ENCODE measurements around the gene KLHL41.
A peak's percentile ranks its signal among the peaks of the same experiment; 100 is the strongest.
"Not testable (repeated sequence)": the region's sequence is repeated elsewhere in the genome, so short reads cannot be mapped to it uniquely, and the experiment has no call there.

KLHL41 gene

DNA sequence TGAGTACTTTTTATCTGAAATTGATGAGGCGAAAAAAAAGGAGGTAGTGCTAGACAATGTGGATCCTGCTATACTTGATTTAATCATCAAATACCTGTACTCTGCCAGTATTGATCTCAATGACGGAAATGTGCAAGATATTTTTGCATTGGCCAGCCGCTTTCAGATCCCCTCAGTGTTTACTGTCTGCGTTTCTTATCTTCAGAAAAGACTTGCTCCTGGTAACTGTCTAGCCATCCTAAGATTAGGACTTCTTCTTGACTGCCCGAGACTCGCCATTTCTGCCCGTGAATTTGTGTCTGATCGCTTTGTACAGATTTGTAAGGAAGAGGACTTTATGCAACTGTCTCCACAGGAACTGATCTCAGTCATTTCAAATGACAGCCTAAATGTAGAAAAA is 453 bp downstream of the KLHL41 start:
- DNase-seq (ENCODE audit: low read depth): no peak

DNA sequence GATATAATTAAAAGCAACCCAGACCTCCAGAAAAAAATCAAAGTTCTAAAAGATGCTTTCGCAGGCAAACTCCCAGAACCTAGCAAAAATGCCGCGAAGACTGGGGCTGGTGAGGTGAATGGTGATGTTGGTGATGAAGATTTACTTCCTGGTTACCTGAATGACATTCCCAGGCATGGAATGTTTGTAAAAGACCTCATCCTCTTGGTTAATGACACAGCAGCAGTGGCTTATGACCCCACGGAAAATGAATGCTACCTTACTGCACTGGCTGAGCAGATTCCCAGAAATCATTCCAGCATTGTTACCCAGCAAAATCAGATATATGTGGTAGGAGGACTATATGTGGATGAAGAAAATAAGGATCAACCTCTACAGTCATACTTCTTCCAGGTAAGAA is 994 bp downstream of the KLHL41 start:
- no peak for DNase-seq (ENCODE audit: low read depth)

DNA sequence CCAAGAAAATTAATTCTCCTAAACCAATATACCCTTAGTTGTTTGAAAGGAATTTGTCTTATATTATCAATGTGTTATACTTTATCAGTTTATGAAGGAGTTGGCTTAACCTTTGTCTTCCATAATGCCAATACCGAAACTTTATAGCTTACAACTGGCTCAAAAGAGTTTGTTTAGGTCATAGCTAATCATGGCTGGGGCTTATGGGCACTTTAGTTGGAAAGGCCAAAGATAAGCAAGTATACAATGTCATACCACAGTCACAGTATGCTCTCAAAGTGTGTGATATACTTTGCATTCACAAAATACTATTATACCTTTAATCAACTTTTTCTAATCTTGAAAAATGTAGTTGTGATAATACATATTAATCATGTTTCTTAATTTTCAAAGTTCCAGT is 2.3 kb downstream of the KLHL41 start:
- no peak for DNase-seq (ENCODE audit: low read depth)

DNA sequence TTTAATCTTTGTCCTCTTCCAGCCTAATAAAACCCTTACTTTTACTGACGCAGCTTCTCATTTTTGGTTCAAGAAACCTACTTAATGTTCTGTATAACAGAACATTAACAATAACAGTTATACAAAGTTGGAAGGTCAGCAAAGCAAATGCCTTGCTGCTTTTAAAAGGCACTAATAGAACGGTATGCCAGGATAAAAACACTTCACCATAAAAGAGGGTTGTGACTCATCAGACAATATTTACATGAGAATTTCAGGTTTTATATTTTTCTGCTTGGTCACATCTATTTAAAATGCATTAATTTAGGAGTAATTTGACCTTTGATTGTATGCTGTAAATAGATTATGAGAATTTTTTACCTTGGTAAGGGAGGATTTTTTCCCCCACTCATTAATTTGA is 3.0 kb downstream of the KLHL41 start:
- no peak for DNase-seq (ENCODE audit: low read depth)

DNA sequence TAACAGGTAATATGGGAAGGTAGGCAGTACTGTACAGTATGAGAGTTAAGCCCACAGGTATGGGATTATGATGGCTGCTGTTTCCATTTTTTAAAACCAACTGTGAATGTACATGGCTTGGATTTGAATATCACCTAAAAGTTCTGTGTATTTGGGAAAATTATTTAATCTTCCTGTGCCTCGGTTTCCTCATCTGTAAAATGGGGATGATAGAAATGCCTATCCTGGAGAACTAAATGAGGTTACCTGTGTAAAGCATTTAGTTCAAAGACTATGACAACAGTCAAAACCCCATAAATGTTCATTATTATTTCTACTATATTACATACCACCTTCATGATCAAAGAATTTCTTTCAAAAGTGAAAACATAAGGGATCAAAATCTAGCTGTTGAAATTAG is 3.6 kb downstream of the KLHL41 start:
- DNase-seq (ENCODE audit: low read depth): no peak

DNA sequence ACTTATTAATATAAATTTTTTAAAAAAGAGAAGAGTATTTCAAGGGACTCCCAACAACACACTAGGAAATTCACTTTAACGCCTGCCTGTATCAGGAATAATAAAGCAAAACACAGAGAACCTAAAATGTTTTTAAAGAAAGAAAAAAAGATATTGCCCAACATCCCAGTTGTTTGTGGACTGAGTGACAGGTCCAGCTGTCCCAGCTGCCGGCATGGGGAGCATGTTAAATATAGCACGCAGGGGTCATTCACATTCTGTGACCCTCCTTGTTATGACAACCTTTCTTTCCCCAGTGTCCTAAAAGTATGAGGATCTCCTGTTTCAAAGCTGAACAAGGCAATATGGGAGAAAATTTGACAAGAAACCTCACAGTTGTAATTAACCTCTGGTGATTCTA is 4.4 kb downstream of the KLHL41 start:
- no peak for DNase-seq (ENCODE audit: low read depth)

DNA sequence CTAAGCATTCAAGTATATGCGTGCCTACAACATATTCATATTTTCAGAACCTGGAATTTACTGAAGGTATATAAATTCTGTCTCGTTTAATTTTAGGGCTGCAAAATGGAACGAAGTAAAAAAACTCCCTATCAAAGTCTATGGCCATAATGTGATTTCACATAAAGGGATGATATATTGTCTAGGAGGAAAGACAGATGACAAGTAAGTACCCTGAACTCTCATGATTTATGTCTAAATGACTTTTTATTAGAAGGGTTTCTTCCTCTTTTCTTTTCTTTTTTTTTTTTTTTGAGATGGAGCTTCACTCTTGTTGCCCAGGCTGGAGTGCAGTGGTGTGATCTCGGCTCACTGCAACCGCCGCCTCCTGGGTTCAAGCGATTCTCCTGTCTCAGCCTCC is 5.3 kb downstream of the KLHL41 start:
- DNase-seq (ENCODE audit: low read depth): not testable (repeated sequence)

DNA sequence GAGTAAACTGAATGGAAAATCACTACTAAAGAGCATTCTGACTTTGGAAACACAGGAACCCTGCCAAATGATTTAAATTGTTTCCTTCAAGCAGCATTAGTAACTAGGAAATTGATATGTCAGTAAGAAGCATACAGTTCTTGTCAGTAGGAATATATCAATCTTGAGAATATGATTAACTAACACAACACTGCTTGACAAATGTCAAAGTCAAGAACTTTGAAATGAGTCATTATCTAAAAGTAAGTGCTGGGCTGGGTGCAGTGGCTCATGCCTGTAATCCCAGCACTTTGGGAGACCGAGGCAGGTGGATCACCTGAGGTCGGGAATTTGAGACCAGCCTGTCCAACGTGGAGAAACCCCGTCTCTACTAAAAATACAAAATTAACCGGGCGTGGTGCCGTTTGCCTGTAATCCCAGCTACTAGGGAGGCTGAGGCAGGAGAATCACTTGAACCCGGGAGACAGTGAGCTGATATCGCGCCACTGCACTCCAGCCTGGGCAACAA is 7.0 kb downstream of the KLHL41 start:
- DNase-seq (ENCODE audit: low read depth): not testable (repeated sequence)

DNA sequence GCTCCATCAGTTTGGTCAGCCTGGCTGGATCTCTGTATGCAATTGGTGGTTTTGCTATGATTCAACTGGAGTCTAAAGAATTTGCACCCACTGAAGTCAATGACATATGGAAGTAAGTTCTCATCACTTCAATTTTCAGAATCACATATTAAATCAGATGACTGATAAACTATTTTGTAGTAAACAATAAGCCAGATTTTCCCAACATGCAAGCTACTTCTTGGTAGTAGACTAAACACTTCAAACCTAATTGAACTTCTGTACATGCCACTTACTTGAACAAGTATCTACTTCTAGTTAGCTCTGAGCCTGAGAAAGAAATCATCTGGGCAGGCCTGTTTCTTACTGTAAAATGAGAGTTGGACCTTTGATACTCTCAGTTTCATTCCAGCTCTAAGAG is 11.4 kb downstream of the KLHL41 start:
- DNase-seq (ENCODE audit: low read depth): no peak

DNA sequence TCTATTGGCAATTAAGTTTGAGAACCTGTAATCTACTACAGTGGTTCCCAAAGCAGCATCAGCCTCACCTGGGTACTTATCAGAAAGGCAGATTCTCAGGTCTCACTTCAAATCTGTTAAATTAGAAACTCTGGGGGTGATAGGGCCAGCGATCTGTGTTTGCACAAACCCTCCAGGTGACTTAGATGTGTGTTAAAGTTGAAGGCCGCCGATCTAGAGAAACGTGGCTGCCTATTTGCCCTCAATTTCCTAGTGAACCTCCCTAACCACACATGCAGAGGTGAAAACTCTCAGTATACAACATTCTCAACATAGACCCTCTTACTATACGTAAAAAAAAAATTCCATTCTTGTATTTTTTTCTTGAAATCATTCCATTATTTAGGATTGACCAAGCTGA is 14.2 kb downstream of the KLHL41 start:
- DNase-seq (ENCODE audit: low read depth): no peak

DNA sequence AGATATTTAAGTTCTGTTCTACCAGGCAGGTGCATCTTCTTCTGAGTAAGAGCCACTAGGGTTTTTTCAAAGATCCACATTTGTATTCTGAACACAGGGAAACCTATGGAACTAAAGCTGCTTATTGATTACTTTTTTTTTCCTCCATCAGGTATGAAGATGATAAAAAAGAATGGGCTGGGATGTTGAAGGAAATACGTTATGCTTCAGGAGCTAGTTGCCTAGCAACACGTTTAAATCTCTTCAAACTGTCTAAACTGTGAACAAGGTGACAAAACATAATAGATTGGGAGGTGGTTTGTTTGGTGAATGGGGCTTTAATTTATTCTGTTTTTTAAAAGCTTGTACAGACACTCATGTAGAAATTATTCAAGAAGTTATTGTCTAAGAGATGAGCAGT is 15.9 kb downstream of the KLHL41 start:
- DNase-seq (ENCODE audit: low read depth): no peak

DNA sequence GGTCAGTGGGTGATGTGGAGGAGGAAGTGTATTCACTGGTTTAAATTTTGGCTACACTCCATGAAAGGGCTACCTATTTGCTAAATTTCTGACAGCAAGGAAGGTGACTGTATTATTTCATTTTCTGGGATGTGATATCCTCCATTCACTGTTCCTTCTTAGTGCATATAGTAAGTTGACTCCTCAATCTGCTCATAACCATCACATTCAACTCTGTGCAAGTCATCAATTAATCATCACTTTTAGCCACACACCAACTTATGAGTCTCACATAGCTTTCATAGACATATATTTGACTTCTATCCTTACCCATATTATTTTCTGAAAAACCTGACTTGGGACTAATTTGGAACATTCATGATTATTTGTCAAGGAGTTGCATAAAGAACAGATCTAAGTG is 16.9 kb downstream of the KLHL41 start:
- peak; percentile 9 for DNase-seq (ENCODE audit: low read depth)

DNA sequence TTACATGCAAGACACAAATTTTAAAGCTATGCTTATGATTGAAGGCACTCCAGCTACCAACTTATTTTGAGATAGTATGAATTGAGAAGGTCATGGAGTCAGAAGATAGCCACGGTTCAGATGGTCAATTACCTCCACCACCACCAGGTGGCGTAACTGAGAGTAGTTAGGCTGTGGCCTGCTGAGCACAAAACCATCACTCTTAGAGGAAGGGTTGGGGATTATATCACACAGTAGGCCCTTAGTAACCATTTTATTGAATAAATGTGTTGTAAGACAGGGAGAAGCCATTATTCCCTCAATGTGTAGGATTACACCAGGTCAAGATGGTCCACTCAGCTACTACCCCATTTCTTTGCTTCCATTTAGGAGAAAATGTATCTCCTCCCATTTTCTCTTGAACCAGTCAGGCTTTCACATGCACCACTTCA is 18.8 kb downstream of the KLHL41 start:
- peak; percentile 22 for DNase-seq (ENCODE audit: low read depth)

DNA sequence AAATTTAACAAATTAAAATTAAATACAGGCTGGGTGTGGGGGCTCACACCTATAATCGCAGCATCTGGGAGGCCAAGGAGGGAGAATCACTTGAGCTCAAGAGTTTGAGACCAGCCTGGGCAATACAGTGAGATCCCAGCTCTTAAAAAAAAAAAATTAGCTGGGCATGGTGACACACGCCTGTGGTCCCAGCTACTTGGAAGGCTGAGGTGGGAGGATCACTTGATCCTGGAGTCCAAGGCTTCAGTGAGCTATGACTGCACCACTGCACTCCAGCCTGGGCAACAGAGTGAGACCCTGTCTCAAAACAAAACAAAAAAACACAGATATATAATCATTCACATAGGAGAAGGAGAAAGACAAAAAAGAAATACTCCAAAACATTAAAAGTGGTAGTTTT is 30.0 kb downstream of the KLHL41 start:
- not testable (repeated sequence) for DNase-seq (ENCODE audit: low read depth)

DNA sequence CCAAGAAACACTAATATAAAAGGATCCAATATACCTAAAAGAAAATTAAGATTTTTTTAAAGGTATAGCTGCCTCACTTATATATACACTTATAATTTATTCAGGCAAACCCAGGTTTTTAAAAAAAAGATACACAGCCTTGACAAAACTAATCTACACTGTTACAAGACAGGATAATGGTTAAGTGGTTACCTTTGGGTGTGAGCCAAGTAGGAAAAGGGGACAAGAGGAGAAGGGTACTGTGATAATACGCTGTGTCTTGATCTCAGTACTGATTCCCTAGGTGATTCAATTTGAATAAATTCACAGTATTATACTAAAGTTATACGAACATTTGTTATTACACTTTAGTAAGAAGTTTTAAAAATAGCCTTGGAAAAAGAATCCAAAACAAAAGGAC is 30.6 kb downstream of the KLHL41 start:
- DNase-seq (ENCODE audit: low read depth): no peak

DNA sequence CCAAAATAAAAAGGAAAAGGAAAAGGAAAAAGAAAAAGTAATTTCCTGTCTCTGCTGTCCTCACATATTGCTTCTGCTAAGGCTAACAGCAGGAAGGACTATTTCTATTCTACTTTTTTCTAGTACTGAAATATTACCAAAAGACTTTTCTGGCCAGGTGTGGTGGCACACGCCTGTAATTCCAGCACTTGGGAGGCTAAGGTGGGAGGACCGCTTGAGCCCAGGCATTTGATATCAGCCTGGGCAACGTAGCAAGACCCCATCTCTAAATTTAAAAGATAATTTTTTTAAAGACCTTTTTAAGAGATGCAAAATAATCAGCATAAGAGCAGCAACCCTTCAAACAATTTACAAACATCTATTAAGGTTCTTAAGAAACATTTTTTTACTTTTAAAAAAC is 32.9 kb downstream of the KLHL41 start:
- no peak for DNase-seq (ENCODE audit: low read depth)

DNA sequence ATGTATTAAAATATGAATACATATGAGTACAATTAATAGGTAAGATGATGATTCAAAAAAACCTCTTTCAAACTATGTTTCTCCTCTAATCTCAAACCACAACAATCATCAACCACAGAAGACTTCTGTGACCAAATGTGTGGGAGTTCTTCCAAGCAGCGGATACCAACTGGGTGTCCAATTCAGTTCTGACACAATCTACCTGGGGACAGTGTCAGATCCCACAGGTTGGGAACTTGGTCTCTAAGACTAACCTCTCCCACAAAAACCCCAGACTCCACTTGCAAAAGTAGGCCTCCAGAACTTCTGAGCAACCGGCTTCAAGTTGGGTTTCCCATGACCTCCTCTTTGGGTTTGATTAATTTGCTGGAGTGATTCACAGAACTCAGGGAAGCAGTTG is 37.3 kb downstream of the KLHL41 start:
- no peak for DNase-seq (ENCODE audit: low read depth)

DNA sequence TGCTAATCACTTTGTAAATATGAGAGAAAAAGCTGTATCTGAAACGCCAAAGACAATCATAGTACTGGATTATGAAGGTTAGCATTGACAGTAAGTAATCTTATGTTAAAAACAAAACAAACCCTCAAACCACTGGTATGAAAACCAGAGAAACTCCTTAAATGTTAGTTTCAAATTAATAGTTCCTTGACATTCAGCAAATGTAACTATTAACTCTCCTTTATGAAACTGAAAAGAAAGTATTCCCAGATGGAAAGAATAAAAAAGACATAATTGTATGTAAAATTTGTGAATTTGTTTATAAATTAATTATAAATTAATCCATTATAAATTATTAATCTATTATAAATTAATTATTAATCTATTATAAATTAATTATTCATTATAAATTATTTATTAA is 51.9 kb downstream of the KLHL41 start:
- DNase-seq (ENCODE audit: low read depth): no peak

DNA sequence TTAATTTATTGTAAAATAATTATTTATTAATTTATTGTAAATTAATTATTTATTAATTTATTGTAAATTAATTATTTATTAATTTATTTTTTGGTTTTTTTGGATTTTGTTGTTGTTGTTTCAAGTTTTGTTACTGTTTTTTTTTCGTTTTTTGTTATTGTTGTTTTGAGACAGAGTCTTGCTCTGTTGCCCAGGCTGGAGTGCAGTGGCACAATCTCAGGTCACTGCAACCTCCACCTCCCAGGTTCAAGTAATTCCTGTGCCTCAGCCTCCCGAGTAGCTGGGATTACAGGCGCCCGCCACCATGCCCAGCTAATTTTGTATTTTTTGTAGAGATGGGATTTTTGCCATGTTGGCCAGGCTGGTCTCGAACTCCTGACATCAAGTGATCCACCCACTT is 52.6 kb downstream of the KLHL41 start:
- DNase-seq (ENCODE audit: low read depth): not testable (repeated sequence)

DNA sequence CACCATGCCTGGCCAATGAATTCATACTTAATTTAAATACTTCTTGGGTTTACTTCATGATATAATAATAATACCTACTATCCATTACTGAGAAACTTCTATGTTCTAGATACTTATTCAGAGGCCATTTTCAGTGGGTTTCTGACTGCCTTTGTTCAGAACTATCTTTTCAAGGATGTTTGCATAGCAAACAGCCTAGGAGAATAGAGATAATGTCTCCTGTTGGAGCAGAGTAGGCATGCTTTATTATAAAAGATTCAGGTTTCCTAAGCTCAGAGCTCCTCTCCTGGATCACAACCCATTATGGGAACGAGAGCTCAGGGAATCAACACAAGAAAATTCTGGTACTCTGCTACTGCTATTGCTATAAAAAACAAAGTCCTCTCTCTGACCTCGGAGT is 53.0 kb downstream of the KLHL41 start:
- DNase-seq (ENCODE audit: low read depth): no peak

DNA sequence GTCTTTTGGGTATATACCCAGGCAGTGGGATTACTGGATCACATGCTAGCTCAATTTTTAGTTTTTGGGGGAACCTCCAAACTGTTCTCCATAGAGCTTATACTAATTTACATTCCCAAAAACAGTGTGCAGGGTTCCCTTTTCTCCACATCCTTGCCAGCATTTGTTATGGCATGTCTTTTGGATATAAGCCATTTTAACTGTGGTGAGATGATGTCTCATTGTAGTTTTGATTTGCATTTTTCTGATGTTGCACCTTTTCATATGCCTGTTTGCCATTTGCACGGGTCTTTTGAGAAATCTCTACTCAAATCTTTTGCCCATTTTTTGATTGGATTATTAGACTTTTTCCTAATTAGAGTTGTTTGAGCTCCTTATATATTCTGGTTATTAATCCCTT is 56.2 kb downstream of the KLHL41 start:
- DNase-seq (ENCODE audit: low read depth): no peak

DNA sequence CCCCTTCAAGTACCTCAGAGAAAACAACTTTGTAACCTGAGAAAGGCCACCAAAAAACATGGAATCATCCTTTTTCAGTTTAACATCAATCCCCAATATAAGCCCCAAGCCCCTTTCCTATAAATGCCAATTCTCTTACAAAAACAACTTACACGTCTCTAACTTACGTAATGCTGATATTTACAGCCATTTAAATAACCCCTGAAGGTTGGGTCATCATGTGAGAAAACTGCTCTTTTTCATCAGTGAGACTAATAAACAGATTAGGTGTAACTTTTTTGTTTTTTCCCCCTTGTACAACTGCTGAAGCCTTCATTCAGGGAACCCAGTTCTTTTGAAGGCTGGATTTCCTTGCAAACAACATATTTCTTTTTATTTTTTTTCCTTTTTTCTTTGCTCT is 60.4 kb downstream of the KLHL41 start:
- no peak for DNase-seq (ENCODE audit: low read depth)

DNA sequence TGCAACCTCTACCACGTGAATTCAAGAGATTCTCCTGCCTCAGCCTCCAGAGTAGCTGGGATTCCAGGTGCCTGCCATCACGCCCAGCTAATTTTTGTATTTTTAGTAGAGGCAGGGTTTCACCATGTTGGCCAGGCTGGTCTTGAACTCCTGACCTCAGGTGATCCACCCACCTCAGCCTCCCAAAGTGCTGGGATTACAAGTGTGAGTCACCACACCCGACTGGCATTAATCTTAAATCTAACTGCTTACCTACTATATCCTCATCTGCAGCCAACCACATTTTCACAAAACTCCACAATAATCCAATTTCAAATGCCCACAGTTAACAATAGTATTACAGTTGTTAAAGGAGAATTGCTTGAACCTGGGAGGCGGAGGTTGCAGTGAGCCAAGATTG is 61.2 kb downstream of the KLHL41 start:
- DNase-seq (ENCODE audit: low read depth): not testable (repeated sequence)

DNA sequence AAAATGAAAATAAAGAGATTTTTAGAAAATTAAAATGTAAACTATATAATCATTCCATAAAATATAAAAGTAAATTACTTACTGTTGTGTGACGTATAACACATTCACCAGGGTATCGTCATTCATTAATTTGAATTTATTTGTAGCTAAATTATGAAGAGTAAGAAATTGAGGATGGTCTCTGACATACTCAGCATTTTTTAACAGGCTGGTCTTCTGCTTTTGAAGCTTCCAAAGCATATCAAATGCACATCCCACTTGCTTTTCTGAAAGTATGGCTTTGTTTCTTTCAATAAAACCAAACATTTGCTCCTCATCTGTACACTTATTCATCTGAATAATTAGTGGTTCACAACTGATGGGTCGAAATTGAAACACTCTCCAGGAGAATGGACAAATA is 62.1 kb downstream of the KLHL41 start:
- no peak for DNase-seq (ENCODE audit: low read depth)

DNA sequence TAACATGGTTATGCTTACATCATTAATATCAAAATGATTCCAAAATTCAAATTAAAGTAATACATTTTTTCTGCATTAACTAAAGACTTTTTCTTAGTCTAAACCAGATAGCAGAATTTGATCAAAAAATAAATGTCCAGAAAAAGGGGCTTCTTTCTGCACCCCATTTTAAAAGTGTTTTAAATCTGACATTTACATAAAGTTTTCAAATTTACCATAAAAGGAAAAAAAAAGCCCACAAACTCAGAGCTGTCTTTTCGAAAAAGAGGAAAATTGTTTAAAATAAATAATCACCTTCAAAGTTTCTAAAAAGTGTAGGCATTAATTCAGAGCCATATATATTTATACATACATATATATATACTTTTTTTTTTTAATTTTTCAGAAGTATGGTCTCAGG is 62.7 kb downstream of the KLHL41 start:
- no peak for DNase-seq (ENCODE audit: low read depth)

All from stromal cell of bone marrow (primary cell).